ENCODE results near the gene NUAK2. TPM values are rescaled to one million over a fixed set of nuclear protein-coding genes. Genes with fewer than 3 reads are reported as not detected.

The NUAK2 gene
- total and polyA plus RNA-seq, 2 donors from 2014 or later, result 15.1 to 19.4 TPM

DNA sequence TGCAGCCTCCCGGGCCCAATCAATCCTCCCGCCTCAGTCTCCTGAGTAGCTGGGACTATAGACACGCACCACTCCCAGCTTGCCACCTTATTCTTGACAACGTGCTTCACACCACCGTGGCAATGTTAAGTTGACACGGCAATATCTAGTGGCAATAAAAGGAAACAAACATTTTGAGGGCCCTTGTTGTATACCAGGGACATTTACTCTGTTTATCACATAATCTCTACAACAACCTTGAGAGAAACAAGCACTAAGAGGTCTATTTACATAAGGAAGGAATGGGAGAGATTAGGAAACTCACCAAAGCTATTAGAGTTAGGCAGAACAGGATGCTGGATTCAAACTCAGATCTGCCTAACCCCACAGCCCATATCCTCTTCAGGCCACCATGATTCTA, 32.1 kb upstream of the NUAK2 start:
- intact Hi-C loops (cut with DNase I), result no loop called here
- Histone ChIP-seq H3K4me3 (ENCODE audit: low read length in 3 of 3) (no peak overlapping the region), H3K4me1 (ENCODE audit: control insufficient read depth in 2 of 3, insufficient read depth in 2 of 3, low read depth in 1 of 3, low read length in 3 of 3) (peaks cover 0 to 2% (median 0%) of the 10 kb centered on the region in 3 donors), H3K9me3 (ENCODE audit: control insufficient read depth in 2 of 3, insufficient read depth in 1 of 3, low read length in 3 of 3) (no peaks in the 10 kb centered on the region), H3K27me3 (ENCODE audit: control insufficient read depth, insufficient read depth, low read length) (no peaks in the 10 kb centered on the region), H3K36me3 (ENCODE audit: control insufficient read depth in 2 of 3, insufficient read depth in 3 of 3, low read length in 3 of 3) (no peaks in the 10 kb centered on the region), H3K27ac (ENCODE audit: low read depth in 2 of 2, low read length in 2 of 2) (no peak overlapping the region), H3K9ac (ENCODE audit: low read length in 3 of 3) (no peak overlapping the region)
- no peak for FAIRE-seq
- TF ChIP-seq, protein P1, sequence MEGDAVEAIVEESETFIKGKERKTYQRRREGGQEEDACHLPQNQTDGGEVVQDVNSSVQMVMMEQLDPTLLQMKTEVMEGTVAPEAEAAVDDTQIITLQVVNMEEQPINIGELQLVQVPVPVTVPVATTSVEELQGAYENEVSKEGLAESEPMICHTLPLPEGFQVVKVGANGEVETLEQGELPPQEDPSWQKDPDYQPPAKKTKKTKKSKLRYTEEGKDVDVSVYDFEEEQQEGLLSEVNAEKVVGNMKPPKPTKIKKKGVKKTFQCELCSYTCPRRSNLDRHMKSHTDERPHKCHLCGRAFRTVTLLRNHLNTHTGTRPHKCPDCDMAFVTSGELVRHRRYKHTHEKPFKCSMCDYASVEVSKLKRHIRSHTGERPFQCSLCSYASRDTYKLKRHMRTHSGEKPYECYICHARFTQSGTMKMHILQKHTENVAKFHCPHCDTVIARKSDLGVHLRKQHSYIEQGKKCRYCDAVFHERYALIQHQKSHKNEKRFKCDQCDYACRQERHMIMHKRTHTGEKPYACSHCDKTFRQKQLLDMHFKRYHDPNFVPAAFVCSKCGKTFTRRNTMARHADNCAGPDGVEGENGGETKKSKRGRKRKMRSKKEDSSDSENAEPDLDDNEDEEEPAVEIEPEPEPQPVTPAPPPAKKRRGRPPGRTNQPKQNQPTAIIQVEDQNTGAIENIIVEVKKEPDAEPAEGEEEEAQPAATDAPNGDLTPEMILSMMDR (IDR thresholded peaks at IDR 0.05; ENCODE audit: borderline replicate concordance, extremely low read depth, insufficient read depth), result no peak
- no peak for DNase-seq

DNA sequence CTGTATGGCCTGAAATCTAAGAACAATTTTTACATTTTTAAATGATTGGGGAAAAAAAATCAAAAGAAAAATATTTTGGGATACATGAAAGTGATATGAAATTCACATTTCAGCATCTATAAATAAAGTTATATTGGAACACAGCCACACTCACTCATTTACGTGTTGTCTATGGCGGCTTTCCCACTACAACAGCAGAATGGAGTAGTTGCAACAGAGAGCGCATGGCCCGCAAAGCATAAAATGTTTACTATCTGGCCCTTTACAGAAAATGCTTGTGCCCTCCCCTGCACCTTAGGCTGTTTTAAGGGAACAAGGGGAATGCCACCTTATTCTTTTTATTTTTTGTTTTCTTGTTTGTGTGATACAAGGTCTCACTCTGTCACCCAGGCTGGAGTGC, 31.6 kb upstream of the NUAK2 start:
- Histone ChIP-seq H3K4me1 (ENCODE audit: control insufficient read depth in 2 of 3, insufficient read depth in 2 of 3, low read depth in 1 of 3, low read length in 3 of 3) (peaks cover 0 to 2% (median 0%) of the 10 kb centered on the region in 3 donors), H3K9me3 (ENCODE audit: control insufficient read depth in 2 of 3, insufficient read depth in 1 of 3, low read length in 3 of 3) (no peaks in the 10 kb centered on the region), H3K36me3 (ENCODE audit: control insufficient read depth in 2 of 3, insufficient read depth in 3 of 3, low read length in 3 of 3) (no peaks in the 10 kb centered on the region), H3K9ac (ENCODE audit: low read length in 3 of 3) (no peak overlapping the region), H3K27ac (ENCODE audit: low read depth in 2 of 2, low read length in 2 of 2) (no peak overlapping the region), H3K4me3 (ENCODE audit: low read length in 3 of 3) (no peak overlapping the region), H3K27me3 (ENCODE audit: control insufficient read depth, insufficient read depth, low read length) (no peaks in the 10 kb centered on the region)
- TF ChIP-seq, protein P1 (IDR thresholded peaks at IDR 0.05; ENCODE audit: borderline replicate concordance, extremely low read depth, insufficient read depth), result no peak
- intact Hi-C loops (cut with DNase I), result no loop called here
- FAIRE-seq (no peak), DNase-seq (no peak)

DNA sequence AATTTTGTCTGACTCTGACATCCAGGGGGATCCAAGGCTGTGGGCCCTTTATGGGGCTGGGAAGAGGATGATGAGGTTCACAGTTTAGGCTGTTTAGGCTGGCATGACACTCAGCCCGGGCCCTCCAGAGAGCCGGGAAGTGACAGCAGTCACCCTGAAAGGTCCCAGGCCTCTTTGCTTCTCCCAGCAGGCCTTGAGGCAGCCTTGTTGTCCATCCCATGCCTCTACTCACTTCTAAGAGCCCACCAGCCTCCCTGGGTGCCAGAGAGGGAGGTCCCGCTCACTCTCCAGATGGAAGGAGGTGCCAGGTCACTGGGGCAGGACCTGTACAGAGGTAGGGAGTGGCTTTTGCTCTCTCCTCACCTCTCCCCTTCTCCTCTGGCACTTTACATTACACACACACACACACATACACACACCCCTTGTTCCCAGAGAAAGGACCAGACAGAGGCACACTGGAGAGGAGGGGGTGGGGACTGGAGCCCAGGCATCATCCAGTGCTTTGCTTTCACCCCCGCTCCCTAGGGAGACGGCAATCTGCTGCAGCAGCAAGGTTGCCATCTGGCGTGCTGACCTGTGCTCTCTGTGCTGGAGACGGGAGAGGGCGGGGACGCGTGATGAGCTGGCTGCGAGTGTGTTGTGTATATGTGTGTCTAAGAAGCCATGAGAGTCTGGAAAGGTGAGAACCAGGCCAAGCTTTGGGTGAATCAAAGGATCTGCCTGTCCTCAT, 30.6 kb upstream of the NUAK2 start:
- Histone ChIP-seq H3K27ac (ENCODE audit: low read depth in 2 of 2, low read length in 2 of 2) (no peak overlapping the region), H3K4me3 (ENCODE audit: low read length in 3 of 3) (no peak overlapping the region), H3K4me1 (ENCODE audit: control insufficient read depth in 2 of 3, insufficient read depth in 2 of 3, low read depth in 1 of 3, low read length in 3 of 3) (peaks cover 0 to 2% (median 0%) of the 10 kb centered on the region in 3 donors), H3K9ac (ENCODE audit: low read length in 3 of 3) (no peak overlapping the region), H3K27me3 (ENCODE audit: control insufficient read depth, insufficient read depth, low read length) (no peaks in the 10 kb centered on the region), H3K9me3 (ENCODE audit: control insufficient read depth in 2 of 3, insufficient read depth in 1 of 3, low read length in 3 of 3) (no peaks in the 10 kb centered on the region), H3K36me3 (ENCODE audit: control insufficient read depth in 2 of 3, insufficient read depth in 3 of 3, low read length in 3 of 3) (no peaks in the 10 kb centered on the region)
- peak in 1 of 5 donors; percentile 74 for DNase-seq
- FAIRE-seq, result no peak
- TF ChIP-seq, protein P1 (IDR thresholded peaks at IDR 0.05; ENCODE audit: borderline replicate concordance, extremely low read depth, insufficient read depth), result no peak
- intact Hi-C loops (cut with DNase I), result no loop called here
